Hippocampal formation (tissue), 2 donors: ENCODE data around the gene TRAPPC2B.
"Not testable (repeated sequence)": the region's sequence is repeated elsewhere in the genome, so short reads cannot be mapped to it uniquely, and the experiment has no call there.

ENCODE experiments used
- DNase-seq, 2 donors: peaks; one replicate each; lab custom pipeline; 2025; lab: John Stamatoyannopoulos, UW

Gene TRAPPC2B

DNA sequence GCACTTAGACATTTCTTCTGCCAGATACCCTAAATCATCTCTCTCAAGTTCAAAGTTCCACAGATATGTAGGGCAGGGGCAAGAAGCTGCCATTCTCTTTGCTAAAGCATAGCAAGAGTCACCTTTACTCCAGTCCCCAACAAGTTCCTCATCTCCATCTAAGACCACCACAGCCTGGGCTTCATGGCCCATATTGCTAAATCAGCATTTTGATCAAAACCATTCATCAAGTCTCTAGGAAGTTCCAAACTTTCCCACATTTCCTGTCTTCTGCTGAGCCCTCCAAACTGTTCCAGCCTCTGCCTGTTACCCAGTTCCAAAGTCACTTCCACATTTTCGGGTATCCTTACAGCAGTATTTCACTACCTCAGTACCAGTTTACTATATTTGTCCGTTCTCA is 11.3 kb downstream of the TRAPPC2B start:
- not testable (repeated sequence) for DNase-seq

DNA sequence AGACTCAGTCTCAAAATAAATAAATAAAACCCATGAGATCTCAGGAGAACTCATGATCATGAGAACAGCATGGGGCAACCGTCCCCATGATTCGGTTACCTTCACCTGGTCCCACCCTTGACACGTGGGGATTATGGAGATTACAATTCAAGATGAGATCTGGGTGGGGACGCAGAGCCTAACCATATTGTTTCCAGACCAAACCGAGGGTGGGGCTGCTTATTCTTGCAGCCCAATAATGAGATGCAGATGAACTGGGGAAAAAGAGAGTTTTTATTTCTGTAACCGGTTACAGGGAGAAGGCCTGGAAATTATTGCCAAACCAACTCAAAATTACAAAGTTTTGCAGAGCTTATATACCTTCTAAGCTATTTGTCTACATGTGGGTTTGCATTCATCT is 12.8 kb downstream of the TRAPPC2B start:
- DNase-seq: no peak

DNA sequence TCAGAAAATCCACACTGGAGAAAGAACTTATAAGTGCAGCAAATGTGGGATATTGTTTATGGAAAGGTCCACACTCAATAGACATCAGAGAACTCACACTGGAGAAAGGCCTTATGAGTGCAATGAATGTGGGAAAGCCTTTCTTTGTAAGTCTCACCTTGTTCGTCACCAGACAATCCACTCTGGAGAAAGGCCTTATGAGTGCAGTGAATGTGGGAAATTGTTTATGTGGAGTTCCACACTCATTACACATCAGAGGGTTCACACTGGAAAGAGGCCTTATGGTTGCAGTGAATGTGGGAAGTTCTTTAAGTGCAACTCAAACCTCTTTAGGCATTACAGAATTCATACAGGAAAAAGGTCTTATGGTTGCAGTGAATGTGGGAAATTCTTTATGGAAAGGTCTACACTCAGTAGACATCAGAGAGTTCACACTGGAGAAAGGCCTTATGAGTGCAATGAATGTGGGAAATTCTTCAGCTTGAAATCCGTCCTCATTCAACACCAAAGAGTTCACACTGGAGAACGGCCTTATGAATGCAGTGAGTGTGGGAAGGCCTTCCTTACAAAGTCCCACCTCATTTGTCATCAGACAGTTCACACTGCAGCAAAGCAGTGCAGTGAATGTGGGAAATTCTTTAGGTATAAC is 14.3 kb downstream of the TRAPPC2B start:
- no peak for DNase-seq

DNA sequence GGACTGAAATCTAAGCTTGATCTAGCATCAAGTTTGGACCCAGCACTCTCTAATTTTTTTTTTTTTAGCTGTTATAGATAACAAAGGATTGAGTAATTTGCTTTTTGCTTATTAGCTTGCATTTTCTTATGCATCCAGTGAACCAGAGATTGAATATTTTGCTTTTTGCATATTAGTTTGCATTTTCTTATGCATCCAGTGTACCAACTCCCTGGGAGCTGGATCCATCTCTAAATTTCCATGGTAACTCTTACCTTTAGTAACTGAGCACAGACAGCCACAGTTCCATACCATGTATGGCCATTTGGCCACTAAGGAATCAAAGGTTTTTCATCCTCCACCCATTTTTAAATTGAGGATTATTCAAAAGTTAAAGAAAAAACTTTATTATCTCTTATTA is 17.6 kb downstream of the TRAPPC2B start:
- DNase-seq: no peak

DNA sequence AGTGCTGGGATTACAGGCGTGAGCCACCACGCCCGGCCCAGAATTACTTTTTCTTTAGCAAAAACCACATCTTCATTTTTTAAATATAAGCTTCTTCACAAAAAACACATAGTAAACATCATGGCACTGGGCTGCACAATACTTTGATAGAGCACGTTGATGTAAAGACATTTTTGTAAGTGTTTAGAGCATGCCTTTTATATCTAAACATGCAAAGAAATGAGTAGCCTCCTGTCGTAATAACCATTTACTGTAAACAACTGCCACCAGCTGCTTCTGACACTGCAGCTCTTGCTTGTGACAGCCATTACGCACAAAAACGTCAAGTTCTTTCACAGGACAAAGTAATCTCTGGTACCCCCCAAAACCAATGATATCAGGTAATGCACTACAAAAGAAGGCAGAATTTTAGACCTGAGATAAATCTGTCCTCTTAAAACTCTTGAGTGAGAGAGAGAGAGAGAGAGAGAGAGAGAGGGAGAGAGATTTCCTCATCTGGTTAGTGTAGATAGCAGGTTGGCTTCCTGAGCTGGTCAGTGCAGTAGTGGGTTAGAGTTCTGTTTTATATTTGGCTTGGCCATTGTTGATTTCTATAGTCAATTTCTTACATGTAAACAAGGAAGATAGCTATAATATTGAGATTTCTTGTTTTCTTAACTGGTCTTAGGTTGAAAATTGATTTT is 19.6 kb downstream of the TRAPPC2B start:
- DNase-seq: no peak

DNA sequence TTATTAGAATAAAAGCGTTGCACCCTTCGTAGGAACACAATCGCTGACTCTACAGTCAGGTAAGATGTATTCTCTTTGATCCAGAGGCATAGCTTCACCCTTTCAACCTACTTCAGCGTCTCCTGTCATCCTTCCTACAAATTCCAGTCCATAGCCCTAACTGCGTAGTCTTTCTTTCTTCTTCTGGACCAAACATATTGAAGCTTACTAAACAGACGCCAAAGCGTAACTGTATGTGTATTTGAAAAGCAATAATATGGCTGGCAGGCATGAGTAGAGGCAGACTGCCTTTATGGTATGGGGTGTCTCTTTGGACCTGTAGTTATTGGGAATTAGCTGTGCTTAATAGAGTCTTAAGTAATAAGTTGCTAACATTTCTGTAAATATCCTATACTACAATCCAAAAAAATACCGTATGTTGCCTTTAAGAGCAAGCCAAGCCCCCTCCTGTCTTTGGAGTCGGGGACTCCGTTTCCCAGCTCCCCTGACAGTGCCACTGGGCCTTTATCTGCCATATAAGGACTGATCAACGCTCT is 25.9 kb downstream of the TRAPPC2B start:
- DNase-seq: no peak

DNA sequence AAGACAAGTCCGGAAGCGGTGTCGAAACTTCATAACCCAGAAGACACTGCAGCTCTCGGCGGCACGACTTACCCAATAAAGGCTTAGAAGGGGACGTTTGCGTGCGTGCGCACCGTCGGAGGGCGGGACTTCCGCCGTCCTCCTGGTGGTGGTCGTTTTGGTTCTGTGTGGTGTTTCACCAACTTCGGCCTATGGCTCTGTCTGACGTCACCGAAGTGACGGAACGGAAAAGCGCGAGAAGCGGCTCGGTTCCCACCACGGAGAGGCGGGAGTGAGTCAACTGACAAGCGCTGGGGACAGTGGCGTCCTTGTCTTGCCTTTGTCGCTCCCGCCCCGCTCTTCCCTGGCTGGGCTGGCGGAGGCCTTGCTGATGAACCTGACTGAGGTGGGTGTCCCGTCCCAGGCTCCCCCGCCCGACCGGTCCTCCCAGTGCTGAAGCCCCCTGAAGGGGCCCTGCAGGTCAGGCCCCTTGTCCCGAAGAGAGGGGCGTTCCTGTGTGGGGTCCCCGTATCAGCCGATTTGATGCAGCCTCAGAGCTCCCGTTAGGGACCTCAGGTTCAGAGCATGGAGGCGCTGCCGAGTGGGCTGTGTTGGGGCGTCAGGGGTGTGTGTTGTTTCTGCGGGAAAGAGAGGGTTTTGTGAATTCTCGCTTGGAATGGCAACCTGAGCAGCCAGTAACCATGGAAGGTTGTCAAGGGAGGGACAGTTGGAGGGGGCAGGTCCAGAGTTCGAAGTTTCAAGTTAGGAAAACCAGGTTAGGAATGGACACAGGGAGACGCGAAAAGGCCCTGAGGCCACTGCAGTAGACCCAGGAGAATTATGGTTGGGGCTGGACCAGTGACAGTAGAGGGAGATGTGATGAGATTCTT is 26.6 kb downstream of the TRAPPC2B start, which contains the start of gene ZNF548:
ZNF548 (plus strand) TSS at position 125 of the 869 bp plus-strand sequence; CDS start at position 371, 246 bp downstream.
- peak; percentile 93 to 98 for DNase-seq

DNA sequence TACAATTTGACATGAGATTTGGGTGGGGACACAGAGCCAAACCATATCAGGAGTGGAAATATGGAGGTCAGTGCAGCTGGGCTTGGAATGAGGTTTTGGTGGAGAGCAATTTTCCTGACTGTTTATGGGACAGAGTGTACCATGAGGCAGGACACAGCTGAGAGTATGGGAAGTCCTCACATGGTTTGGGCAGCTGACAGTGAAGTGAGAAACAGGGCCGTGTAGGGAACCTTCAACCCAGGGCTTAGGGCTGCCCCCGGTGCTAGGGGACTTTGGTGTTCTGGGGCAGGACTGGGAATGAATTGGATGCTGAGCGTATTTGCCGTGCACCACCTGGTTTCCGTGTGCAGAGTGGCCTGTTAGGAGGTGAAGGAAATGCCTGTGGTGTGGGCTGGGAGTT is 32.4 kb downstream of the TRAPPC2B start:
- no peak for DNase-seq

DNA sequence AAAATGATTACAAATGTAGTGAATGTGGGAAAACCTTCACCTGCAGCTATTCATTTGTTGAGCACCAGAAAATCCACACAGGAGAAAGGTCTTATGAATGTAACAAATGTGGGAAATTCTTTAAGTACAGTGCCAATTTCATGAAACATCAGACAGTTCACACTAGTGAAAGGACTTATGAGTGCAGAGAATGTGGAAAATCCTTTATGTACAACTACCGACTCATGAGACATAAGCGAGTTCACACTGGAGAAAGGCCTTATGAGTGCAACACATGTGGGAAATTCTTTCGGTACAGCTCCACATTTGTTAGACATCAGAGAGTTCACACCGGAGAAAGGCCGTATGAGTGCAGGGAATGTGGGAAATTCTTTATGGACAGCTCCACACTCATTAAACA is 35.5 kb downstream of the TRAPPC2B start:
- DNase-seq: no peak

DNA sequence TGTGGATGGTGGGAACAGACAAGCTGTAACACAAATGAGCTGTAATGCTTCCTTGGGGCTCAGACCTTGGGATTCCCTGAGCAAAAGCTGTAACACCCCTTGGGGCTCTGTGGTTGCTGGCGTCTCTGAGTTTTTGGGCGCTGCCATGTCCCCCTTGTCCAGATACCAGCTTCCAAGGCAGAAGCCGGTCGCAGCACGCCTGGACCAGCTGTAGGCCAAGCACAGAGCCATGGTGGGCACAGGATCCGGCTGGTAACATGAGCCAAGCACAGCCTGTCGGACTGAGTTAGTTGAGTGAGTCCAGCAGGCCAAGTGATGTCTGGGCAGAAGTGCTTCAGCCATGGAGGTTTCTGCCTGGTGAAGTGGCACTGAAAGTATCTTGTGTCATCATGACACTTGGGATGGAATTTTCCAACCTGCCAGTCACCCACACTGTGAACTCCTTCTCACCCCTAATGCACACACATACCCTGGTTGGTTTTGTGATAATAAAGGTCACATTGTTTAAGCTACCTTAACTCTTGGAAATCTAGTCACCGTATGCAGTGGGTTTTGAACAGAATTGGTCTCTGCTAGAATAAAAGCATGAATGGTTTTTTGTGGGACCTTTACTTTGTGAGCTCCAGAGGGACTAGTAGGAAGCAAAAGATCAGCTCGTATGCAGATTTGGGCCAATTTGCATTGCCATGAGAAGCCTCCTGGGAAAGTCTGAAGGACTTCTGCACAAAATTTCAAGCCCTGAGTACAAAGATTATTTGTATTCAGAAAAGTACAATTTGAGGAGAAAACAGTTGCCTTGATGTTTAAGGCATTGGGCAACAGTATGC is 40.6 kb downstream of the TRAPPC2B start:
- no peak for DNase-seq

DNA sequence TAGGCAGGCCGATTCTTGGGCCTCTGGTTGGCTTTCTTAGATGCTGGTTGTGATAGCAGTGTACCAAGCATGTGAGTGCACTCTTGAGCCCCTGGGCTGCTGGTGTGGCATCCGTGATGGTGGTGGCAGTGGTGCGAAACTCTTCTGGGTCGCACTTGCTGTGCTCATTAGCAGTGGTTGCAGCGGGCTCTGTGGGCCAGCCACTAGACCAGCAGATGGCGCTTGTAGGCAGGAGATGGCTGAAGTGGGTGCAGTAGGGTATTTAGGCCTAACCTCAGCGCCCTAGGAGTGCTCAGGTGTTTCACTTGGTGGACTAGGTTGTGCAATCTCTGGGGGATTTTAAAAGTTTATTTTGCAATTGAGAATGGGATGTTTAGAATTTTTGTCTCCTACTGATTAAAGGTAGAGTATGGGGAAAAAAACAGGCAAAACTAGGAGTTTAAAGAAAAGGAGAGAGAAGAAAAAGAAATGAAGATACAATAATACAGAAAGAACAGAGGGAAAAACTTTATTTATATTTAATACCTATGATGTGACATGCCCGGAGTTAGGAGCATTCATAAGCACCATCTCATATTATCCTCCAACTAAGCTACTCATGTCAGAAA is 43.3 kb downstream of the TRAPPC2B start:
- peak in 1 of 2 donors; percentile 5 for DNase-seq

DNA sequence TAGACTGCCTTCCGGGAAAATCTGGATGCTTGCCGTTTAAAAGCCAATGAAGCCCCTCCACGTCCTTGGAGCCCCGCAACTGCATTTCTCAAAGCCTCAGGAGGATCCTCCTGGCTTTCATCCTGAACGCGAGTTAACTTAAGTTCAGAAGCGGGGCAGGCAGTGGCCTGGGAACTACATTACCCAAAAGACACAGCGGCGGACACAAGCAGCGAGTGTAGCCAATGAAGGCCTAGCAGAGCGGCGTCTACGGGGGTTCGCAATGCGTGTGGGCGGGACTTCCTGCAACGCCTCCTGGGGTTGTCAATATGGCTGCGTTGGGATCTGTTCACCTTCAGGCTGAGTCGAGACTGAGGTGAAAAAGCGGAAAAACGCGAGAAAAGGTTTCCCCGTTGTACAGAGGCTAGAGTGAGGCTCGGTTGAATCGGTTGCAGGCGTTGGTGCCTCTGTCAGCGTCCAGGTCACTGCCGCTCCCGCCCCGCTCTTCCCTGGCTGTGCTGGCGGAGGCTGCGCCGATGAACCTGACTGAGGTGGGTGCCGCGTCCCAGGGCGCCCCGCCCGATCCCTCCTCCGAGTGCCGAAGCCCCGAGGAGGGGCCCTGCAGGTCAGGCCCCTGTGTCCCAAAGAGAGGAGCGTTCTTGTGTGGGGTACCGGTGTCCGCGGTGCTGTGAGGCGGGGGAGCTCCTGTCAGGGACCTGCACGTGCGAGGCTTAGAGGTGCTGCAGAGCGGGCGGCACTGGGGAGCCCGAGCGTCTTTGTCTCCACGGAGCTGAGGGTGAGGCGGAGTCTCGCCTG is 47.7 kb downstream of the TRAPPC2B start, which contains the start of gene ZNF17:
ZNF17 (plus strand) TSS at position 285 of the 795 bp plus-strand sequence. CDS start 2,455 bp downstream, outside the sequence.
- peak; percentile 91 to 94 for DNase-seq
